Neural cell (in vitro differentiated cells): ENCODE measurements around the gene DEFB114. TPM values are rescaled to one million over a fixed set of nuclear protein-coding genes. Genes with fewer than 3 reads are reported as not detected.

ENCODE experiments used
- H2AFZ ChIP-seq: fragments of 200-600, 300-800 bp; sonication (generic), shearing (Covaris generic); 2 replicates; pipeline ENCODE4 v1.6.0; 2014; ENCODE audit warnings: low read depth, mild to moderate bottlenecking, antibody characterized with exemption, low read length, moderate library complexity
- H3F3A ChIP-seq: fragments of 200-600 bp; shearing (Covaris generic); 2 replicates; pipeline ENCODE4 v1.6.1; 2016; ENCODE audit warnings: mild to moderate bottlenecking, moderate library complexity, mixed read lengths, antibody characterized with exemption, low read length; ENCODE audit not compliant: insufficient read depth, poor library complexity, severe bottlenecking
- H3K27ac ChIP-seq: fragments of 200-600, 300-800 bp; sonication (generic), shearing (Covaris generic); 2 replicates; pipeline ENCODE4 v1.5.1; 2014; ENCODE audit warnings: mild to moderate bottlenecking, low read length, moderate library complexity
- H3K27me3 ChIP-seq: fragments of 300-800, 200-600 bp; sonication (generic), shearing (Covaris generic); 2 replicates; pipeline ENCODE4 v1.6.0; 2014; ENCODE audit warnings: mild to moderate bottlenecking, low read depth, low read length, moderate library complexity; ENCODE audit not compliant: insufficient read depth
- H3K36me3 ChIP-seq: fragments of 300-800, 200-600 bp; sonication (generic), shearing (Covaris generic); 2 replicates; pipeline ENCODE4 v1.5.1; 2014; ENCODE audit warnings: mild to moderate bottlenecking, antibody characterized with exemption, low read length, moderate library complexity; ENCODE audit not compliant: insufficient read depth
- H3K4me2 ChIP-seq: fragments of 300-800, 200-600 bp; sonication (generic), shearing (Covaris generic); 2 replicates; pipeline ENCODE4 v1.6.0; 2014; ENCODE audit warnings: mild to moderate bottlenecking, low read length
- H3K4me3 ChIP-seq: fragments of 300-800, 200-600 bp; sonication (generic), shearing (Covaris generic); 2 replicates; pipeline ENCODE4 v1.5.1; 2014; ENCODE audit warnings: mild to moderate bottlenecking, low read length, moderate library complexity
- H3K79me2 ChIP-seq: fragments of 200-600 bp; shearing (Covaris generic); replicated peaks from 2 replicates; pipeline ENCODE4 v1.6.0; 2014; ENCODE audit warnings: mild to moderate bottlenecking, low read length, moderate library complexity; ENCODE audit not compliant: insufficient read depth
- H3K9ac ChIP-seq: fragments of 300-800, 200-600 bp; sonication (generic), shearing (Covaris generic); 2 replicates; pipeline ENCODE4 v1.6.1; 2016; ENCODE audit warnings: mild to moderate bottlenecking, low read length, mixed read lengths
- H3K9me2 ChIP-seq: fragments of 200-600 bp; shearing (Covaris generic); 2 replicates; pipeline ENCODE4 v1.6.1; 2016; ENCODE audit warnings: mild to moderate bottlenecking, low read length, mixed read lengths; ENCODE audit not compliant: insufficient read depth
- H3K9me3 ChIP-seq: fragments of 200-600, 300-800 bp; sonication (generic), shearing (Covaris generic); 2 replicates; pipeline ENCODE4 v1.6.1; 2016; ENCODE audit warnings: mild to moderate bottlenecking, mixed run types, low read length, moderate library complexity, mixed read lengths
- H4K20me1 ChIP-seq: fragments of 200-600 bp; shearing (Covaris generic); 2 replicates; pipeline ENCODE4 v1.6.1; 2016; ENCODE audit warnings: mild to moderate bottlenecking, mixed run types; ENCODE audit not compliant: insufficient read depth
- EP300 ChIP-seq: fragments of 450-650 bp; conservative IDR thresholded peaks from 2 replicates; pipeline ENCODE4 v1.6.1; 2014; ENCODE audit warnings: antibody characterized with exemption, mild to moderate bottlenecking, moderate library complexity; ENCODE audit not compliant: poor library complexity, severe bottlenecking
- EZH2 ChIP-seq: fragments of 200-600, 300-800 bp; shearing (Covaris generic), sonication (generic); IDR thresholded peaks from 2 replicates; pipeline ENCODE4 v1.6.1; 2014; ENCODE audit warnings: antibody characterized with exemption, low read length, borderline replicate concordance, mild to moderate bottlenecking; ENCODE audit not compliant: insufficient read depth, poor library complexity, severe bottlenecking
- MXI1 ChIP-seq: fragments of 450-650 bp; conservative IDR thresholded peaks from 2 replicates; pipeline ENCODE4 v1.6.1; 2014; ENCODE audit warnings: antibody characterized with exemption, mild to moderate bottlenecking; ENCODE audit not compliant: poor library complexity, severe bottlenecking
- POLR2AphosphoS5 ChIP-seq: IDR thresholded peaks from 2 replicates; pipeline ENCODE4 v1.6.1; 2012
- RAD21 ChIP-seq: fragments of 450-650 bp; conservative IDR thresholded peaks from 2 replicates; pipeline ENCODE4 v1.6.1; 2014; ENCODE audit warnings: antibody characterized with exemption, mild to moderate bottlenecking, moderate library complexity
- SMC3 ChIP-seq: fragments of 450-650 bp; conservative IDR thresholded peaks from 2 replicates; pipeline ENCODE4 v1.6.1; 2014; ENCODE audit warnings: antibody characterized with exemption, mild to moderate bottlenecking, moderate library complexity; ENCODE audit not compliant: poor library complexity
- TAF1 ChIP-seq: IDR thresholded peaks from 2 replicates; pipeline ENCODE4 v1.6.1; 2012; ENCODE audit warnings: low read depth
- polyA plus RNA-seq: library from polyadenylated mRNA; depleted of rRNA; stranded (reverse); fragments of >200 nt; gene quantifications from 2 replicates; pipeline ENCODE4 v1.2.3, GENCODE V29; 2014
- TF ChIP-seq, protein P1 (sequence below): fragments of 450-650 bp; IDR thresholded peaks from 2 replicates; pipeline ENCODE4 v1.5.1; 2014; ENCODE audit warnings: antibody characterized with exemption, mild to moderate bottlenecking, moderate library complexity; ENCODE audit not compliant: poor library complexity, severe bottlenecking
- TF ChIP-seq, protein P2 (sequence below): IDR thresholded peaks from 2 replicates; pipeline ENCODE4 v1.6.1; 2012; ENCODE audit warnings: borderline replicate concordance

DEFB114 gene
- polyA plus RNA-seq, 1 donor from 2014 or later: not detected

DNA sequence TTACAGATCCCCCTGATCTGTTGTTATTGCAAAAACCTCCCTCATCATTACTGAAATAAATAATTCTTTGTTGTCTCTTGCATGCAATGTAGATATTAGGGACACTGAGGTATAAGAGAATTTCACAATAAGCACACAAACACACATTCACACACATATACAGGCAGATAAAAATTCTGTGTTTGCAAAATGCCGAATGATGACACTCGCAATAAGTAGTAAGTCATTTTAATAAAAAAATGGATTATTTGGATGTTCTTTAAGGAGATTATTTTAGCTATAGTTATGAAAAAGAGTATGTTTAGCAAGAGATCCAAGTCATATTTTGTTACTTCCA is 13.6 kb downstream of the DEFB114 start:
- no peaks in the 10 kb centered on the region for H3K36me3 ChIP-seq
- H3K79me2 ChIP-seq: no peaks in the 10 kb centered on the region
- no peak overlapping the region for H2AFZ ChIP-seq
- no peaks in the 10 kb centered on the region for H4K20me1 ChIP-seq
- no peak overlapping the region for H3K4me2 ChIP-seq
- TF ChIP-seq MXI1: no peak
- TF ChIP-seq, protein P1, sequence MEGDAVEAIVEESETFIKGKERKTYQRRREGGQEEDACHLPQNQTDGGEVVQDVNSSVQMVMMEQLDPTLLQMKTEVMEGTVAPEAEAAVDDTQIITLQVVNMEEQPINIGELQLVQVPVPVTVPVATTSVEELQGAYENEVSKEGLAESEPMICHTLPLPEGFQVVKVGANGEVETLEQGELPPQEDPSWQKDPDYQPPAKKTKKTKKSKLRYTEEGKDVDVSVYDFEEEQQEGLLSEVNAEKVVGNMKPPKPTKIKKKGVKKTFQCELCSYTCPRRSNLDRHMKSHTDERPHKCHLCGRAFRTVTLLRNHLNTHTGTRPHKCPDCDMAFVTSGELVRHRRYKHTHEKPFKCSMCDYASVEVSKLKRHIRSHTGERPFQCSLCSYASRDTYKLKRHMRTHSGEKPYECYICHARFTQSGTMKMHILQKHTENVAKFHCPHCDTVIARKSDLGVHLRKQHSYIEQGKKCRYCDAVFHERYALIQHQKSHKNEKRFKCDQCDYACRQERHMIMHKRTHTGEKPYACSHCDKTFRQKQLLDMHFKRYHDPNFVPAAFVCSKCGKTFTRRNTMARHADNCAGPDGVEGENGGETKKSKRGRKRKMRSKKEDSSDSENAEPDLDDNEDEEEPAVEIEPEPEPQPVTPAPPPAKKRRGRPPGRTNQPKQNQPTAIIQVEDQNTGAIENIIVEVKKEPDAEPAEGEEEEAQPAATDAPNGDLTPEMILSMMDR: no peak
- TF ChIP-seq TAF1: no peak
- no peak for TF ChIP-seq RAD21
- no peak for TF ChIP-seq EZH2
- TF ChIP-seq SMC3: no peak
- no peak for TF ChIP-seq POLR2AphosphoS5
- TF ChIP-seq EP300: no peak
- no peaks in the 10 kb centered on the region for H3K27me3 ChIP-seq
- H3F3A ChIP-seq: no peaks in the 10 kb centered on the region
- no peak overlapping the region for H3K27ac ChIP-seq
- H3K9me3 ChIP-seq: no peaks in the 10 kb centered on the region
- H3K4me3 ChIP-seq: no peak overlapping the region
- no peaks in the 10 kb centered on the region for H3K9me2 ChIP-seq
- no peak overlapping the region for H3K9ac ChIP-seq

DNA sequence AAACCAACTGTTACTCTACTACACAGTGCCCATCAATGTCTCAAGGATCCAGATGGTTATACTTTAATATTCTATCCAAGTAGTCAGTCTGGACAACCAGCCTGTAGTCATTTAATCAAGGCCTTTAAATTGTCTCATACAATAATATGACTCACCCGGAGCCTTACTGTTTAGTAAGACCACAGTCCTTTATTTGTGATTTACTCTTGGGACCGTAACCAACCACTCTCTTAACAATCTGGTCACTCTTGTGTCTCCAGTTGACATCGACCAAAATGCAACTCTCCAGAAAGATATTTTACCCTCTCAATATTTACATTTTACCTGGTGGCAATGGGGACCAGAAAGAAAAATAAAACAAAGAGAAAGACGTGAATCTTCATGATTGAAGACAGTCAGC is 14.9 kb downstream of the DEFB114 start:
- Histone ChIP-seq H2AFZ (no peak overlapping the region), H3F3A (no peaks in the 10 kb centered on the region), H3K27me3 (no peaks in the 10 kb centered on the region), H4K20me1 (no peaks in the 10 kb centered on the region), H3K4me3 (no peak overlapping the region), H3K9ac (no peak overlapping the region), H3K9me2 (no peaks in the 10 kb centered on the region), H3K27ac (no peak overlapping the region), H3K4me2 (no peak overlapping the region), H3K36me3 (no peaks in the 10 kb centered on the region), H3K79me2 (no peaks in the 10 kb centered on the region), H3K9me3 (no peaks in the 10 kb centered on the region)
- TF ChIP-seq, protein P2, sequence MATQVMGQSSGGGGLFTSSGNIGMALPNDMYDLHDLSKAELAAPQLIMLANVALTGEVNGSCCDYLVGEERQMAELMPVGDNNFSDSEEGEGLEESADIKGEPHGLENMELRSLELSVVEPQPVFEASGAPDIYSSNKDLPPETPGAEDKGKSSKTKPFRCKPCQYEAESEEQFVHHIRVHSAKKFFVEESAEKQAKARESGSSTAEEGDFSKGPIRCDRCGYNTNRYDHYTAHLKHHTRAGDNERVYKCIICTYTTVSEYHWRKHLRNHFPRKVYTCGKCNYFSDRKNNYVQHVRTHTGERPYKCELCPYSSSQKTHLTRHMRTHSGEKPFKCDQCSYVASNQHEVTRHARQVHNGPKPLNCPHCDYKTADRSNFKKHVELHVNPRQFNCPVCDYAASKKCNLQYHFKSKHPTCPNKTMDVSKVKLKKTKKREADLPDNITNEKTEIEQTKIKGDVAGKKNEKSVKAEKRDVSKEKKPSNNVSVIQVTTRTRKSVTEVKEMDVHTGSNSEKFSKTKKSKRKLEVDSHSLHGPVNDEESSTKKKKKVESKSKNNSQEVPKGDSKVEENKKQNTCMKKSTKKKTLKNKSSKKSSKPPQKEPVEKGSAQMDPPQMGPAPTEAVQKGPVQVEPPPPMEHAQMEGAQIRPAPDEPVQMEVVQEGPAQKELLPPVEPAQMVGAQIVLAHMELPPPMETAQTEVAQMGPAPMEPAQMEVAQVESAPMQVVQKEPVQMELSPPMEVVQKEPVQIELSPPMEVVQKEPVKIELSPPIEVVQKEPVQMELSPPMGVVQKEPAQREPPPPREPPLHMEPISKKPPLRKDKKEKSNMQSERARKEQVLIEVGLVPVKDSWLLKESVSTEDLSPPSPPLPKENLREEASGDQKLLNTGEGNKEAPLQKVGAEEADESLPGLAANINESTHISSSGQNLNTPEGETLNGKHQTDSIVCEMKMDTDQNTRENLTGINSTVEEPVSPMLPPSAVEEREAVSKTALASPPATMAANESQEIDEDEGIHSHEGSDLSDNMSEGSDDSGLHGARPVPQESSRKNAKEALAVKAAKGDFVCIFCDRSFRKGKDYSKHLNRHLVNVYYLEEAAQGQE: no peak
- TF ChIP-seq RAD21 (no peak), MXI1 (no peak), POLR2AphosphoS5 (no peak), TAF1 (no peak), EP300 (no peak), EZH2 (no peak), SMC3 (no peak)
- TF ChIP-seq, protein P1: no peak
